ENCODE results near the gene RNF112.
"Not testable (repeated sequence)": the region's sequence is repeated elsewhere in the genome, so short reads cannot be mapped to it uniquely, and the experiment has no call there.

Gene RNF112

DNA sequence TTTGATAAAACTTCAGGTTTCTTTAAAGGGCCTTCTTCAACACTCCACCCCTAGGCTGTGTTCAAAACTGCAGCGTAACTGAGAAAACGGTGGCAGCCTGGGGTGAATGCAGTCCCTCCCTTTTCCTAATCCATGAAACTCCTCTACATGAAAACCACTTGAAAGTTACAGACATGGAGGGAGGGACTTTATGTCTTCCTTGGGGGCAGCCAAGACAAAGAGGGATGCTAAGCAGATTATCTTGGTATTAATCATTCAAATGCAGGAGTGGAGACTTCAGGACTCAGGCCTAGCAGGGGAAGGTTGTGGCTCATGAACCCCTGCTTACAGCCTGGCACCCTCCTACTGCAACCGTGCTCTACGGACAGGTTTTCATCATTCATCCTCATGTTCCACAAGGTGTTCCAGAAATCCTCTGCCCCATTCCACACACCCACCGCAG lies 46.8 kb downstream of the RNF112 start:
- Histone ChIP-seq H3K27ac (ENCODE audit: insufficient read depth in 1 of 2, low read depth in 1 of 2, low read length in 2 of 2, poor library complexity in 1 of 2, severe bottlenecking in 2 of 2) (no peak overlapping the region), H3K36me3 (ENCODE audit: control insufficient read depth in 4 of 4, insufficient read depth in 4 of 4, low read length in 3 of 4) (no peaks in the 10 kb centered on the region), H3K27me3 (replicated peaks in 2 of 5; ENCODE audit: control insufficient read depth in 4 of 5, insufficient read depth in 5 of 5, low read length in 4 of 5) (peaks cover 0 to 22% (median 10%) of the 10 kb centered on the region in 5 experiments), H3K9me3 (ENCODE audit: control extremely low read depth in 1 of 5, control insufficient read depth in 4 of 5, insufficient read depth in 2 of 5, low read depth in 1 of 5, low read length in 4 of 5) (no peaks in the 10 kb centered on the region), H3K4me1 (ENCODE audit: control extremely low read depth in 1 of 4, control insufficient read depth in 4 of 4, insufficient read depth in 4 of 4, low read length in 3 of 4) (peaks cover 0 to 11% (median 5%) of the 10 kb centered on the region in 4 experiments), H3K4me3 (ENCODE audit: control insufficient read depth in 1 of 7, extremely low read depth in 1 of 7, insufficient read depth in 4 of 7, low read depth in 2 of 7, low read length in 6 of 7) (no peak overlapping the region)
- CTCF ChIA-PET, result interaction anchor here (0.6 to 3.7 kb wide), 6 partner anchors 9 to 159 kb away, joined by 3 to 24 read pairs (median 4); partner anchors contain the start of gene B9D1
- 100% methylated on average over 3 of the region's 5 CpGs for WGBS (ENCODE audit: insufficient coverage)
- DNase-seq, result no peak
- POLR2A ChIA-PET, result no interaction called here

DNA sequence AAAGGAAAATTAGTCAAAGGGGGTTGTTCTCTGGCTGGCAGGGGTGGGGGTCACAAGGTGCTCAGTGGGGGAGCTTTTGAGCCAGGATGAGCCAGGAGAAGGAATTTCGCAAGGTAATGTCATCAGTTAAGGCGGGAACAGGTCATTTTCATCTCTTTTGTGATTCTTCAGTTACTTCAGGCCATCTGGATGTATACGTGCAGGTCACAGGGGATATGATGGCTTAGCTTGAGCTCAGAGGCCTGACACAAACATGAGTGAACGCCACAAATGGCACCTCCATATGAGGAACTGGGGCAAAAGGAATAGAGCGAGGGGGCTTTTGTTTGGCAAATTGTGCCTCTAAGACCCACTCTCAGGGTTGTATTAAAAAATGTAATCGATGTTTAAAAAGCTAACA lies 47.4 kb downstream of the RNF112 start:
- H3K4me3 ChIP-seq (ENCODE audit: control insufficient read depth in 1 of 7, extremely low read depth in 1 of 7, insufficient read depth in 4 of 7, low read depth in 2 of 7, low read length in 6 of 7); POLR2A ChIA-PET; H3K9me3 ChIP-seq (ENCODE audit: control extremely low read depth in 1 of 5, control insufficient read depth in 4 of 5, insufficient read depth in 2 of 5, low read depth in 1 of 5, low read length in 4 of 5); H3K36me3 ChIP-seq (ENCODE audit: control insufficient read depth in 4 of 4, insufficient read depth in 4 of 4, low read length in 3 of 4); DNase-seq; H3K27ac ChIP-seq (ENCODE audit: insufficient read depth in 1 of 2, low read depth in 1 of 2, low read length in 2 of 2, poor library complexity in 1 of 2, severe bottlenecking in 2 of 2): not testable (repeated sequence)
- CTCF ChIA-PET, result interaction anchor here (0.6 to 3.7 kb wide), 4 partner anchors 10 to 159 kb away, joined by 3 to 24 read pairs (median 4); partner anchors contain the start of gene B9D1
- WGBS (ENCODE audit: insufficient coverage), result 93% methylated on average over 5 of the region's 6 CpGs
- Histone ChIP-seq H3K4me1 (ENCODE audit: control extremely low read depth in 1 of 4, control insufficient read depth in 4 of 4, insufficient read depth in 4 of 4, low read length in 3 of 4) (peaks cover 1 to 18% (median 11%) of the 10 kb centered on the region in 4 experiments), H3K27me3 (replicated peaks in 2 of 5; ENCODE audit: control insufficient read depth in 4 of 5, insufficient read depth in 5 of 5, low read length in 4 of 5) (peaks cover 0 to 18% (median 8%) of the 10 kb centered on the region in 5 experiments)

DNA sequence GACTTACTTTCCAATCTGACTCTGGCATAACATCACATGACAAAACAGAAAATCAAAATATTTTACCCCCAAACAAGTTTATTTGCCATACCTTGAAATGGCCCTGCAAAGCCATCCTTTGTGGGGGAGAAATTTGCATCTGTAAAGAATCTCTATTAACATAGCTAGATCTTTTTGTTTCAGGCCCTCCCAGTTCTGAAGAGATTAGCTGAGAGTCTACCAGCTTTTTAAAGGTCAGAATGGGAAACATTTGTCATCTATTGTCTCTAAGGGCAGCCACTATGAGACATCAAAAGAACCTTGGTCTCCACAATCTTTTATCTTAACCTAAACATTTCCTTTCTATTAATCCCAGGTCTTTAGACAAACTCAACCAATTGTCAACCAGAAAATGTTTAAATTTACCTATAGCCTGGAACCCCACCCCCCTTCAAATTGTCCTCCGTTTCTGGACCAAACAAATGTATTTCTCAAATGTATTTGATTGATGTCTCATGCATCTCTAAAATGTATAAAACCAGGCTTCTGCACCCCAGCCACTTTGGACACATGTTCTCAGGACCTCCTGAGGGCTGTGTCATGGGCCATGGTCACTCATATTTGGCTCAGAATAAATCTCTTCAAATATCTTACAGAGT lies 48.1 kb downstream of the RNF112 start:
- CTCF ChIA-PET, result interaction anchor here (1.0 to 3.7 kb wide), 4 partner anchors 11 to 96 kb away, joined by 3 to 24 read pairs (median 4); partner anchors contain the start of gene B9D1
- no CpG with 5 or more reads among the region's 1 CpG for WGBS (ENCODE audit: insufficient coverage)
- DNase-seq; H3K36me3 ChIP-seq (ENCODE audit: control insufficient read depth in 4 of 4, insufficient read depth in 4 of 4, low read length in 3 of 4); H3K9me3 ChIP-seq (ENCODE audit: control extremely low read depth in 1 of 5, control insufficient read depth in 4 of 5, insufficient read depth in 2 of 5, low read depth in 1 of 5, low read length in 4 of 5); POLR2A ChIA-PET; H3K4me3 ChIP-seq (ENCODE audit: control insufficient read depth in 1 of 7, extremely low read depth in 1 of 7, insufficient read depth in 4 of 7, low read depth in 2 of 7, low read length in 6 of 7); H3K27ac ChIP-seq (ENCODE audit: insufficient read depth in 1 of 2, low read depth in 1 of 2, low read length in 2 of 2, poor library complexity in 1 of 2, severe bottlenecking in 2 of 2): not testable (repeated sequence)
- Histone ChIP-seq H3K27me3 (replicated peaks in 2 of 5; ENCODE audit: control insufficient read depth in 4 of 5, insufficient read depth in 5 of 5, low read length in 4 of 5) (peaks cover 0 to 11% (median 6%) of the 10 kb centered on the region in 5 experiments), H3K4me1 (ENCODE audit: control extremely low read depth in 1 of 4, control insufficient read depth in 4 of 4, insufficient read depth in 4 of 4, low read length in 3 of 4) (peaks cover 1 to 23% (median 15%) of the 10 kb centered on the region in 4 experiments)

DNA sequence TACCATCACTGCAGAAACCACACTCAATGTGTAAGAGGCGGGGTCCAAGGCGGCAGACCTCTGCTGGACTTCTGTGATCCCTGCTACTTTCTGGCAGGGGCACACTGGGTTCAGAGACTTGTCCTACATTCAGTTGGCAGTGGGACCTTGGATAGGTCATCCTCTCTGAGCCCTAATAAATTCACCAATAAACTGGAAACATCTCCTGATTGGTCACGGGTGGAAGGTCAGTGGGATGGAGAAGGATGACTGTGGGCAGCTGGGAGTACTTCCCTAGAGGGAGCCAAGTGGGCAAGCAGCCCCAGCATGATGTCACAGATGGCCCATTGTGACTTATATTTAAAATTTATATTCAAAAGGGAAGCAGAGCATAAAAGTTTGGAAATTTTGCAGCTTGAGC lies 49.7 kb downstream of the RNF112 start:
- Histone ChIP-seq H3K36me3 (ENCODE audit: control insufficient read depth in 4 of 4, insufficient read depth in 4 of 4, low read length in 3 of 4) (no peaks in the 10 kb centered on the region), H3K27me3 (replicated peaks in 2 of 5; ENCODE audit: control insufficient read depth in 4 of 5, insufficient read depth in 5 of 5, low read length in 4 of 5) (peaks cover 0 to 8% (median 0%) of the 10 kb centered on the region in 5 experiments), H3K27ac (ENCODE audit: insufficient read depth in 1 of 2, low read depth in 1 of 2, low read length in 2 of 2, poor library complexity in 1 of 2, severe bottlenecking in 2 of 2) (no peak overlapping the region), H3K9me3 (ENCODE audit: control extremely low read depth in 1 of 5, control insufficient read depth in 4 of 5, insufficient read depth in 2 of 5, low read depth in 1 of 5, low read length in 4 of 5) (no peaks in the 10 kb centered on the region), H3K4me1 (ENCODE audit: control extremely low read depth in 1 of 4, control insufficient read depth in 4 of 4, insufficient read depth in 4 of 4, low read length in 3 of 4) (peaks cover 1 to 24% (median 15%) of the 10 kb centered on the region in 4 experiments), H3K4me3 (ENCODE audit: control insufficient read depth in 1 of 7, extremely low read depth in 1 of 7, insufficient read depth in 4 of 7, low read depth in 2 of 7, low read length in 6 of 7) (no peak overlapping the region)
- CTCF ChIA-PET, result no interaction called here
- POLR2A ChIA-PET, result no interaction called here
- WGBS (ENCODE audit: insufficient coverage), result 100% methylated on average over 2 of the region's 3 CpGs
- DNase-seq, result no peak

DNA sequence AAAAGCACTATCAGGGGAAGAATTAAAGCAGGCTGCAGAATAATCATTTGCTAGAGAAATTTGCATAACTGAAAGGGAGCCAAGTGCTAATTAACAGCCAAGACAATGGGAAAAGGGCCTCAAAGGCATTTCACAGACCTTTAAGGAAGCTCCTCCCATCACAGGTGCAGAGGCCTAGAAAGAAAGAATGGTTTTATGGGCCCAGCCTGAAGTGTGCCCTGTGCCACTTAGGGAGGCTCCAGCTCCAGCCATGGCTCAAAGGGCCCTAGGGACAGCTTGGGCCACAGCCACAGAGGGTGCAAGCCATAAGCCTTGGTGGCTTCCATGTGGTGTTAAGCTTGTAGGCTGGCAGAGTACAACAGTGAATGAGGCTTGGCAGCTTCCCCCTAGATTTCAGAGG lies 50.1 kb downstream of the RNF112 start:
- Histone ChIP-seq H3K9me3 (ENCODE audit: control extremely low read depth in 1 of 5, control insufficient read depth in 4 of 5, insufficient read depth in 2 of 5, low read depth in 1 of 5, low read length in 4 of 5) (no peaks in the 10 kb centered on the region), H3K27ac (ENCODE audit: insufficient read depth in 1 of 2, low read depth in 1 of 2, low read length in 2 of 2, poor library complexity in 1 of 2, severe bottlenecking in 2 of 2) (no peak overlapping the region), H3K4me3 (ENCODE audit: control insufficient read depth in 1 of 7, extremely low read depth in 1 of 7, insufficient read depth in 4 of 7, low read depth in 2 of 7, low read length in 6 of 7) (no peak overlapping the region), H3K36me3 (ENCODE audit: control insufficient read depth in 4 of 4, insufficient read depth in 4 of 4, low read length in 3 of 4) (no peaks in the 10 kb centered on the region), H3K4me1 (ENCODE audit: control extremely low read depth in 1 of 4, control insufficient read depth in 4 of 4, insufficient read depth in 4 of 4, low read length in 3 of 4) (peaks cover 1 to 24% (median 15%) of the 10 kb centered on the region in 4 experiments), H3K27me3 (replicated peaks in 2 of 5; ENCODE audit: control insufficient read depth in 4 of 5, insufficient read depth in 5 of 5, low read length in 4 of 5) (peaks cover 0 to 4% (median 0%) of the 10 kb centered on the region in 5 experiments)
- POLR2A ChIA-PET, result no interaction called here
- DNase-seq, result no peak
- CTCF ChIA-PET, result no interaction called here

DNA sequence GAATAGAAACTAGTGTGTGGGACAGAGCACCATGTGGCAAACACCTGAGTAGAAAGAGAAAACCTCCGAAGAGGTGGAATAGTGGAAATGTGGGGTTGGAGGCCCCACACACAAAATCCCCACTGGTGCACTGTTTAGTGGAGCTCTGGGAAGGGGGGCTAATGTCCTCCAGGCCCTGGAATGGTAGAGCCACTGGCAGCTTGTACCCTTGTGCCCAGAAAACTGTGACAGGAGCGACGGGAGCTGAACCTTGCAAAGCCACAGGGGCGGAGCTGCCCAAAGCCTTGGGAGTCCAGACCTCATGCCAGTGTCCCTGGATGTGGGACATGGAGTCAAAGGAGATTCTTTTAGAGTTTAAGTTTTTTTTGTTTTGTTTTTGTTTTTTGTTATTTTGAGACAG lies 50.6 kb downstream of the RNF112 start:
- Histone ChIP-seq H3K27ac (ENCODE audit: insufficient read depth in 1 of 2, low read depth in 1 of 2, low read length in 2 of 2, poor library complexity in 1 of 2, severe bottlenecking in 2 of 2) (no peak overlapping the region), H3K36me3 (ENCODE audit: control insufficient read depth in 4 of 4, insufficient read depth in 4 of 4, low read length in 3 of 4) (no peaks in the 10 kb centered on the region), H3K27me3 (replicated peaks in 2 of 5; ENCODE audit: control insufficient read depth in 4 of 5, insufficient read depth in 5 of 5, low read length in 4 of 5) (peaks cover 0 to 1% (median 0%) of the 10 kb centered on the region in 5 experiments), H3K9me3 (ENCODE audit: control extremely low read depth in 1 of 5, control insufficient read depth in 4 of 5, insufficient read depth in 2 of 5, low read depth in 1 of 5, low read length in 4 of 5) (no peaks in the 10 kb centered on the region), H3K4me3 (ENCODE audit: control insufficient read depth in 1 of 7, extremely low read depth in 1 of 7, insufficient read depth in 4 of 7, low read depth in 2 of 7, low read length in 6 of 7) (no peak overlapping the region), H3K4me1 (ENCODE audit: control extremely low read depth in 1 of 4, control insufficient read depth in 4 of 4, insufficient read depth in 4 of 4, low read length in 3 of 4) (peaks cover 1 to 24% (median 15%) of the 10 kb centered on the region in 4 experiments)
- ChIA-PET POLR2A (no interaction called here), CTCF (interaction anchor here (0.9 kb wide), 1 partner anchor 305 kb away, joined by 3 read pairs; no protein-coding TSS in a partner anchor)
- DNase-seq, result no peak
- WGBS (ENCODE audit: insufficient coverage), result 100% methylated on average over 3 of the region's 4 CpGs

DNA sequence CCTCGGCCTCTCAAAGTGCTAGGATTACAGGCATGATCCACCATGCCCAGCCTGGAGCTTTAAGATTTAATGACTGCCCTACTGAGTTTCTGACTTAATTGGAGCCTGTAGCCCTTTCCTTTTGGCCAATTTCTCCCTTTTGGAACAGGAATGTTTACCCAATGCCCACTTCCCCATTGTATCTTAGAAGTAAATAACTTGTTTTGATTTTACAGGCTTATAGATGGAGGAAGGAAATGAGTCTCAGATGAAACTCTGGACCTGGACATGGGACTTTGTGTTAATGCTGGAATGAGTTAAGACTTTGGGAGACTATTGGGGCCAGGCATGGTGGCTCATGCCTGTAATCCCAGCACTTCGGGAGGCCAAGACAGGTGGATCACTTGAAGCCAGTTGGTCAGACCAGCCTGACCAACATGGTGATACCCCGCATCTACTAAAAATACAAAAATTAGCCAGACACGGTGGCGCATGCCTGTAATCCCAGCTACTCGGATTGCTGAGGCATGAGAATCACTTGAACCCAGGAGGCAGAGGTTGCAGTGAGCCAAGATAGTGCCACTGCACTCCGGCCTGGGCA lies 51.5 kb downstream of the RNF112 start:
- POLR2A ChIA-PET; DNase-seq; H3K4me3 ChIP-seq (ENCODE audit: control insufficient read depth in 1 of 7, extremely low read depth in 1 of 7, insufficient read depth in 4 of 7, low read depth in 2 of 7, low read length in 6 of 7); H3K36me3 ChIP-seq (ENCODE audit: control insufficient read depth in 4 of 4, insufficient read depth in 4 of 4, low read length in 3 of 4); H3K27me3 ChIP-seq (replicated peaks in 2 of 5; ENCODE audit: control insufficient read depth in 4 of 5, insufficient read depth in 5 of 5, low read length in 4 of 5); H3K9me3 ChIP-seq (ENCODE audit: control extremely low read depth in 1 of 5, control insufficient read depth in 4 of 5, insufficient read depth in 2 of 5, low read depth in 1 of 5, low read length in 4 of 5); H3K27ac ChIP-seq (ENCODE audit: insufficient read depth in 1 of 2, low read depth in 1 of 2, low read length in 2 of 2, poor library complexity in 1 of 2, severe bottlenecking in 2 of 2): not testable (repeated sequence)
- CTCF ChIA-PET, result interaction anchor here (0.8 to 1.2 kb wide), 3 partner anchors 8 to 304 kb away, joined by 3 to 6 read pairs (median 3); no protein-coding TSS in a partner anchor
- peaks cover 1 to 19% (median 15%) of the 10 kb centered on the region in 4 experiments for H3K4me1 ChIP-seq (ENCODE audit: control extremely low read depth in 1 of 4, control insufficient read depth in 4 of 4, insufficient read depth in 4 of 4, low read length in 3 of 4)
- WGBS (ENCODE audit: insufficient coverage), result 95% methylated on average over 6 of the region's 7 CpGs
